ENCODE results near the gene ZNF618.

The ZNF618 gene, protein sequence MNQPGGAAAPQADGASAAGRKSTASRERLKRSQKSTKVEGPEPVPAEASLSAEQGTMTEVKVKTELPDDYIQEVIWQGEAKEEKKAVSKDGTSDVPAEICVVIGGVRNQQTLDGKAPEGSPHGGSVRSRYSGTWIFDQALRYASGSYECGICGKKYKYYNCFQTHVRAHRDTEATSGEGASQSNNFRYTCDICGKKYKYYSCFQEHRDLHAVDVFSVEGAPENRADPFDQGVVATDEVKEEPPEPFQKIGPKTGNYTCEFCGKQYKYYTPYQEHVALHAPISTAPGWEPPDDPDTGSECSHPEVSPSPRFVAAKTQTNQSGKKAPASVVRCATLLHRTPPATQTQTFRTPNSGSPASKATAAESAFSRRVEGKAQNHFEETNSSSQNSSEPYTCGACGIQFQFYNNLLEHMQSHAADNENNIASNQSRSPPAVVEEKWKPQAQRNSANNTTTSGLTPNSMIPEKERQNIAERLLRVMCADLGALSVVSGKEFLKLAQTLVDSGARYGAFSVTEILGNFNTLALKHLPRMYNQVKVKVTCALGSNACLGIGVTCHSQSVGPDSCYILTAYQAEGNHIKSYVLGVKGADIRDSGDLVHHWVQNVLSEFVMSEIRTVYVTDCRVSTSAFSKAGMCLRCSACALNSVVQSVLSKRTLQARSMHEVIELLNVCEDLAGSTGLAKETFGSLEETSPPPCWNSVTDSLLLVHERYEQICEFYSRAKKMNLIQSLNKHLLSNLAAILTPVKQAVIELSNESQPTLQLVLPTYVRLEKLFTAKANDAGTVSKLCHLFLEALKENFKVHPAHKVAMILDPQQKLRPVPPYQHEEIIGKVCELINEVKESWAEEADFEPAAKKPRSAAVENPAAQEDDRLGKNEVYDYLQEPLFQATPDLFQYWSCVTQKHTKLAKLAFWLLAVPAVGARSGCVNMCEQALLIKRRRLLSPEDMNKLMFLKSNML
- 1.0 to 3.3 (median 3.1) reads per million in 3 donors for total RNA-seq

- Histone ChIP-seq H3K4me3 (ENCODE audit: insufficient read depth, low read depth, low read length, poor library complexity, severe bottlenecking) (peak within 1 kb of the TSS; percentile 60), H3K27me3 (replicated peaks; ENCODE audit: control insufficient read depth, insufficient read depth, low read length, poor library complexity, severe bottlenecking) (peaks cover 6% of the 10 kb centered on the region), H3K9me3 (ENCODE audit: control insufficient read depth, low read length) (no peaks in the 10 kb centered on the region), H3K27ac (ENCODE audit: insufficient read depth, low read length, poor library complexity, severe bottlenecking) (no peak within 1 kb of the TSS), H3K36me3 (ENCODE audit: control insufficient read depth, insufficient read depth, low read length) (no peaks in the 10 kb centered on the region), H3K4me1 (ENCODE audit: control insufficient read depth, insufficient read depth, low read length, poor library complexity, severe bottlenecking) (no peaks in the 10 kb centered on the region)
- DNase-seq = no peak
These were observed at the start of gene ZNF618 for GRCh38 chr9:113876151-113876992. TSS of gene ZNF618 (plus strand) at chr9:113876309. CDS start at chr9:113876381, 72 bp downstream.

DNA sequence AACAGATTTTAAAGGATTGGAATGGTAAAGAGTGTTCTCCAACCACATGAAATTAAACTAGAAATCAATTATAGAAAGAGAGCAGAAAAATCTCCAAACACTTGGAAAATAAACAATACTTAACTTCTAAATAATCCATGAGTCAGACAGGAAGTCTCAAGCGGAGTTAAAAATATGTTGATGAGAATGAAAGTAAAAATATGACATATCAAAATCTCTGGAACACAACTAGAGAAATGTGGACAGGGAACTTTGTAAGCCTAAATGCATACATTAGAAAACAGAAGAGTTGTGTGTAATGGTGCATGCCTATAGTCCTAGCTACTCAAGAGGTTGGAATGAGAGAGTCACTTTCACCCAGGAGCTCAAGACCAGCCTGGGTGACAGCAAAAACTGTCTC, 47.9 kb upstream of the ZNF618 start:
- no peak overlapping the region for H3K4me3 ChIP-seq (ENCODE audit: insufficient read depth, low read depth, low read length, poor library complexity, severe bottlenecking)
- H3K36me3 ChIP-seq (ENCODE audit: control insufficient read depth, insufficient read depth, low read length) = no peaks in the 10 kb centered on the region
- H3K27ac ChIP-seq (ENCODE audit: insufficient read depth, low read length, poor library complexity, severe bottlenecking) = no peak overlapping the region
- no peaks in the 10 kb centered on the region for H3K27me3 ChIP-seq (replicated peaks; ENCODE audit: control insufficient read depth, insufficient read depth, low read length, poor library complexity, severe bottlenecking)
- no peaks in the 10 kb centered on the region for H3K4me1 ChIP-seq (ENCODE audit: control insufficient read depth, insufficient read depth, low read length, poor library complexity, severe bottlenecking)
- H3K9me3 ChIP-seq (ENCODE audit: control insufficient read depth, low read length) = no peaks in the 10 kb centered on the region
- DNase-seq = no peak

DNA sequence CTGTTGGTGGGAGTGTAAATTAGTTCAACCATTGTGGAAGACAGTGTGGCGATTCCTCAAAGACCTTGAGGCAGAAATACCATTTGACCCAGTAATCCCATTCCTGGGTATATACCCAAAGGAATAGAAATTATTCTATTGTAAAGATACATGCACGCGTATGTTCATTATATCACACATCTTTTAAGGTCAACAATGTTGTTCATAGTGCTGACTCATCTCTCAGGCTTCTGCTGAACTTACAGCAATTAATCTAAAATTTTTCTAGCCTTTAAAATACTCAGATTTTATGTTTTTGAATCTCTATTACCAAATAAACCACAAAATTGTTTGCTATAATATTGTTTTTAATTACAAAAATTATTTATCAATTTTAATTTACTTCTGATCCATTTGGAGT, 38.8 kb upstream of the ZNF618 start:
- DNase-seq = no peak
- Histone ChIP-seq H3K27ac (ENCODE audit: insufficient read depth, low read length, poor library complexity, severe bottlenecking) (no peak overlapping the region), H3K4me1 (ENCODE audit: control insufficient read depth, insufficient read depth, low read length, poor library complexity, severe bottlenecking) (no peaks in the 10 kb centered on the region), H3K9me3 (ENCODE audit: control insufficient read depth, low read length) (no peaks in the 10 kb centered on the region), H3K36me3 (ENCODE audit: control insufficient read depth, insufficient read depth, low read length) (no peaks in the 10 kb centered on the region), H3K4me3 (ENCODE audit: insufficient read depth, low read depth, low read length, poor library complexity, severe bottlenecking) (no peak overlapping the region), H3K27me3 (replicated peaks; ENCODE audit: control insufficient read depth, insufficient read depth, low read length, poor library complexity, severe bottlenecking) (no peaks in the 10 kb centered on the region)

DNA sequence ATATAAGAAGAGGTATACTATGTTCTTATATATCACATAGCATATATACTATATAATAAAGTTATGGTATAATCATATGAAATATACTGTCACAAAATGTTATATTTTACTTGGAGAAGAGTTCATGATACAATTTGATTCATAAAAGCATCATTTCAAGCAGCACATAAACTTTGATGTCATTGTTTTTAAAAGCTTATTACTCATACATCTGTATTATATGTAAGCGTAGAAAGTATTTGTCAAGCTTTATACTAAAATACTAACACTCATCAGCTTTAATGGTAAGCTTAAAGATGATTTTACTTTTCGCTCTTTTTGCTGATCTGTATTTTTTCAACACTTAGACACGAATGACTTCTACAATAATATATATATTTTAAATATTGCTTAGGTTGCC, 34.0 kb upstream of the ZNF618 start:
- no peak for DNase-seq
- no peaks in the 10 kb centered on the region for H3K4me1 ChIP-seq (ENCODE audit: control insufficient read depth, insufficient read depth, low read length, poor library complexity, severe bottlenecking)
- H3K36me3 ChIP-seq (ENCODE audit: control insufficient read depth, insufficient read depth, low read length) = no peaks in the 10 kb centered on the region
- H3K9me3 ChIP-seq (ENCODE audit: control insufficient read depth, low read length) = no peaks in the 10 kb centered on the region
- H3K4me3 ChIP-seq (ENCODE audit: insufficient read depth, low read depth, low read length, poor library complexity, severe bottlenecking) = no peak overlapping the region
- H3K27me3 ChIP-seq (replicated peaks; ENCODE audit: control insufficient read depth, insufficient read depth, low read length, poor library complexity, severe bottlenecking) = no peaks in the 10 kb centered on the region
- no peak overlapping the region for H3K27ac ChIP-seq (ENCODE audit: insufficient read depth, low read length, poor library complexity, severe bottlenecking)

GRCh38 chr9:113844466-113844865, 31.6 kb upstream of the ZNF618 start:
- H3K27ac ChIP-seq (ENCODE audit: insufficient read depth, low read length, poor library complexity, severe bottlenecking) = no peak overlapping the region
- H3K4me1 ChIP-seq (ENCODE audit: control insufficient read depth, insufficient read depth, low read length, poor library complexity, severe bottlenecking) = no peaks in the 10 kb centered on the region
- H3K36me3 ChIP-seq (ENCODE audit: control insufficient read depth, insufficient read depth, low read length) = no peaks in the 10 kb centered on the region
- no peak for DNase-seq
- no peaks in the 10 kb centered on the region for H3K9me3 ChIP-seq (ENCODE audit: control insufficient read depth, low read length)
- no peaks in the 10 kb centered on the region for H3K27me3 ChIP-seq (replicated peaks; ENCODE audit: control insufficient read depth, insufficient read depth, low read length, poor library complexity, severe bottlenecking)
- H3K4me3 ChIP-seq (ENCODE audit: insufficient read depth, low read depth, low read length, poor library complexity, severe bottlenecking) = no peak overlapping the region

DNA sequence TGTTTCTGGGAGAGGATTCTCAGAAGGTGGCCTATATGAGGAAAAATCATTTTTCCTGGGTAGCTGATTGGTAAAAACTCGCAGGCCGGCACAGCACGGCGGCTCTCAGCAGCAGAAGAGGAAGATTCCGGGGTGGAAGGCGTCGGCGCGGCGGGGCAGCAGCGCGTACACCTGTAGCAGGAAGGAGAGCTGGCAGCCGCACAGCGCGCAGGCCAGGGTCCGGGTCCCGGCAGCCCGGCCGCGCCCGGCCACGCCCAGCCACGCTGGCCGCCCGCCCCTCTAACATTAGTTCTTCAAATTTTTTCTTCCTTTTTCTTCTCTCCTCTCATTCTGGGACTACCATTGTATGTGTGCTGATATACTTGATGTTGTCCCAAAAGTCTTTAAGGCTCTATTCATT, 24.8 kb upstream of the ZNF618 start:
- H3K9me3 ChIP-seq (ENCODE audit: control insufficient read depth, low read length) = no peaks in the 10 kb centered on the region
- DNase-seq = no peak

DNA sequence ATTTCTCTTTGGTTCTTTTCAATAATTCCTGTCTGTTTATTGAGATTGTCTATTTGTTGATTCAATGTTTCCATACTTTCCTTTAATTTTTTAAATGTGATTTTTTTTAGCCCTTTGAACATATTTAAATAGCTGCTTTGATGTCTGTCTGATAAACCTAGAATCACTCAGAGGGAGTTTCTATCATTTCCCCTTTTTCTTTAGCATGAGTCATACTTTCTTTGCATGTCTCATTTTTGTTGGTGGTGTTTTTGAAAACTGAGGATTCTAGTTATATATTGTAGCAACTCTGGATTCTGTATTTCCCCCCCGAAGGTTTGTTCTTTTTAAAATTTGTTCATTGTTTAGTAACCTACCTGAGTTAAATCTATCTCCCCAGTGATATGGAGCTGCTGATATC, 24.2 kb upstream of the ZNF618 start:
- Histone ChIP-seq H3K9me3 (ENCODE audit: control insufficient read depth, low read length) (no peaks in the 10 kb centered on the region), H3K27me3 (replicated peaks; ENCODE audit: control insufficient read depth, insufficient read depth, low read length, poor library complexity, severe bottlenecking) (no peaks in the 10 kb centered on the region), H3K4me3 (ENCODE audit: insufficient read depth, low read depth, low read length, poor library complexity, severe bottlenecking) (no peak overlapping the region), H3K4me1 (ENCODE audit: control insufficient read depth, insufficient read depth, low read length, poor library complexity, severe bottlenecking) (no peaks in the 10 kb centered on the region), H3K27ac (ENCODE audit: insufficient read depth, low read length, poor library complexity, severe bottlenecking) (no peak overlapping the region), H3K36me3 (ENCODE audit: control insufficient read depth, insufficient read depth, low read length) (no peaks in the 10 kb centered on the region)
- no peak for DNase-seq

More for the DNA sequence above, 24.8 kb upstream of the ZNF618 start:
- H3K4me1 ChIP-seq (ENCODE audit: control insufficient read depth, insufficient read depth, low read length, poor library complexity, severe bottlenecking) = no peaks in the 10 kb centered on the region
- H3K36me3 ChIP-seq (ENCODE audit: control insufficient read depth, insufficient read depth, low read length) = no peaks in the 10 kb centered on the region
- H3K27me3 ChIP-seq (replicated peaks; ENCODE audit: control insufficient read depth, insufficient read depth, low read length, poor library complexity, severe bottlenecking) = no peaks in the 10 kb centered on the region
- no peak overlapping the region for H3K4me3 ChIP-seq (ENCODE audit: insufficient read depth, low read depth, low read length, poor library complexity, severe bottlenecking)
- H3K27ac ChIP-seq (ENCODE audit: insufficient read depth, low read length, poor library complexity, severe bottlenecking) = no peak overlapping the region

GRCh38 chr9:113853333-113853732, 22.8 kb upstream of the ZNF618 start:
- no peak for DNase-seq
- Histone ChIP-seq H3K36me3 (ENCODE audit: control insufficient read depth, insufficient read depth, low read length) (no peaks in the 10 kb centered on the region), H3K27me3 (replicated peaks; ENCODE audit: control insufficient read depth, insufficient read depth, low read length, poor library complexity, severe bottlenecking) (no peaks in the 10 kb centered on the region), H3K4me3 (ENCODE audit: insufficient read depth, low read depth, low read length, poor library complexity, severe bottlenecking) (no peak overlapping the region), H3K9me3 (ENCODE audit: control insufficient read depth, low read length) (no peaks in the 10 kb centered on the region), H3K4me1 (ENCODE audit: control insufficient read depth, insufficient read depth, low read length, poor library complexity, severe bottlenecking) (no peaks in the 10 kb centered on the region), H3K27ac (ENCODE audit: insufficient read depth, low read length, poor library complexity, severe bottlenecking) (no peak overlapping the region)

GRCh38 chr9:113854310-113854709, 21.8 kb upstream of the ZNF618 start:
- H3K27ac ChIP-seq (ENCODE audit: insufficient read depth, low read length, poor library complexity, severe bottlenecking) = no peak overlapping the region
- H3K4me1 ChIP-seq (ENCODE audit: control insufficient read depth, insufficient read depth, low read length, poor library complexity, severe bottlenecking) = no peaks in the 10 kb centered on the region
- DNase-seq = no peak
- H3K36me3 ChIP-seq (ENCODE audit: control insufficient read depth, insufficient read depth, low read length) = no peaks in the 10 kb centered on the region
- no peaks in the 10 kb centered on the region for H3K9me3 ChIP-seq (ENCODE audit: control insufficient read depth, low read length)
- no peak overlapping the region for H3K4me3 ChIP-seq (ENCODE audit: insufficient read depth, low read depth, low read length, poor library complexity, severe bottlenecking)
- H3K27me3 ChIP-seq (replicated peaks; ENCODE audit: control insufficient read depth, insufficient read depth, low read length, poor library complexity, severe bottlenecking) = no peaks in the 10 kb centered on the region

Data from effector memory CD4-positive, alpha-beta T cell (primary cell).